Medulla oblongata (tissue), 1 donor: Measurements from ENCODE around the gene ASB1.
A peak's percentile ranks its signal among the peaks of the same experiment; 100 is the strongest.
"Not testable (repeated sequence)": the region's sequence is repeated elsewhere in the genome, so short reads cannot be mapped to it uniquely, and the experiment has no call there.

Experiments
- DNase-seq: peaks from one replicate; pipeline ENCODE4 v3.0.0-alpha.2; 2015; ENCODE audit errors: extremely low spot score

The ASB1 gene

GRCh38 chr2:238423561-238424312 is 3.0 kb upstream of the ASB1 start:
- no peak for DNase-seq

- no peak for DNase-seq
These were observed 2.4 kb upstream of the ASB1 start for GRCh38 chr2:238424313-238424700.

- DNase-seq = no peak
These were observed 1.2 kb upstream of the ASB1 start for GRCh38 chr2:238425505-238425978.

- peak; percentile 17 for DNase-seq
These were observed 654 bp upstream of the ASB1 start for GRCh38 chr2:238425979-238426567.

GRCh38 chr2:238427435-238428162 is 872 bp downstream of the ASB1 start:
- DNase-seq = no peak

- DNase-seq = no peak
These were observed 2.1 kb downstream of the ASB1 start for GRCh38 chr2:238428866-238429265.

- DNase-seq = no peak
These were observed 4.1 kb downstream of the ASB1 start for GRCh38 chr2:238430781-238431180.

GRCh38 chr2:238431456-238431855 is 4.7 kb downstream of the ASB1 start:
- no peak for DNase-seq

GRCh38 chr2:238433300-238433915 is 6.7 kb downstream of the ASB1 start:
- DNase-seq = no peak

GRCh38 chr2:238433941-238434845 is 7.5 kb downstream of the ASB1 start:
- DNase-seq = no peak

GRCh38 chr2:238434846-238435751 is 8.4 kb downstream of the ASB1 start:
- no peak for DNase-seq

GRCh38 chr2:238435752-238436096 is 9.0 kb downstream of the ASB1 start:
- no peak for DNase-seq

GRCh38 chr2:238438856-238439849 is 12.4 kb downstream of the ASB1 start:
- no peak for DNase-seq

GRCh38 chr2:238439917-238440316 is 13.2 kb downstream of the ASB1 start:
- DNase-seq = no peak

GRCh38 chr2:238440331-238440730 is 13.6 kb downstream of the ASB1 start:
- DNase-seq = no peak

- no peak for DNase-seq
These were observed 14.0 kb downstream of the ASB1 start for GRCh38 chr2:238440767-238441166.

GRCh38 chr2:238441262-238442114 is 14.8 kb downstream of the ASB1 start:
- DNase-seq = no peak

- DNase-seq = not testable (repeated sequence)
These were observed 15.5 kb downstream of the ASB1 start for GRCh38 chr2:238442257-238442656.
